ENCODE measurements around the gene HFE.

HFE gene

GRCh38 chr6:26122793-26123674, 35.8 kb downstream of the HFE start:
- peak overlapping the region; percentile 57 for H3K4me3 ChIP-seq (ENCODE audit: low read depth, low read length)
- no peak for TF ChIP-seq CTCF (IDR thresholded peaks at IDR 0.05; ENCODE audit: low read depth, low read length, missing control alignments)
- DNase-seq (ENCODE audit: low read depth) = peak; percentile 100

GRCh38 chr6:26123675-26123946, 36.4 kb downstream of the HFE start:
- DNase-seq (ENCODE audit: low read depth) = no peak
- no peak for TF ChIP-seq CTCF (IDR thresholded peaks at IDR 0.05; ENCODE audit: low read depth, low read length, missing control alignments)
- peak overlapping the region; percentile 57 for H3K4me3 ChIP-seq (ENCODE audit: low read depth, low read length)

DNA sequence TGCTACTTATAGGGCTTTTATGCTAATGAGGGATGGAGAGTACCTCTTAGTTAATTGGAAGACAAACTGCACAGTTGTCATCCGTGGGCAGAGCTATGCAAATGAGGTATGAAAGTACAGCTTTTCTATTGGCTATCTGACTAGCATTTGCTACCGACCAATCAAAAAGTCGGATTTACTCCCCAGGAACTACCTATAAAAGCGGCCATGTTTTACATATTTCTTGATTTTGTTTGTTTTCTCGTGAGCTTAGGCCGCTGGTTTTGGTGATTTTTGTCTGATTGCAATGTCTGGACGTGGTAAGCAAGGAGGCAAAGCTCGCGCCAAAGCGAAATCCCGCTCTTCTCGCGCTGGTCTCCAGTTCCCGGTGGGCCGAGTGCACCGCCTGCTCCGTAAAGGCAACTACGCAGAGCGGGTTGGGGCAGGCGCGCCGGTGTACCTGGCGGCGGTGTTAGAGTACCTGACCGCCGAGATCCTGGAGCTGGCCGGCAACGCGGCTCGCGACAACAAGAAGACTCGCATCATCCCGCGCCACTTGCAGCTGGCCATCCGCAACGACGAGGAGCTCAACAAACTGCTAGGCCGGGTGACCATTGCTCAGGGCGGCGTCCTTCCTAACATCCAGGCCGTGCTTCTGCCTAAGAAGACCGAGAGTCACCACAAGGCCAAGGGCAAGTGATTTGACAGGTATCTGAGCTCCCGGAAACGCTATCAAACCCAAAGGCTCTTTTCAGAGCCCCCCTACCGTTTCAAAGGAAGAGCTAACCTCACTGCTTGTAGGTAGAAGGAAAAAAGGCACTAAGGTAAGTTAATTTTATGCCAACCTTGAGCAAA, 36.9 kb downstream of the HFE start:
- H3K4me3 ChIP-seq (ENCODE audit: low read depth, low read length) = peak overlapping the region; percentile 74
- no peak for TF ChIP-seq CTCF (IDR thresholded peaks at IDR 0.05; ENCODE audit: low read depth, low read length, missing control alignments)
- peak; percentile 100 for DNase-seq (ENCODE audit: low read depth)

DNA sequence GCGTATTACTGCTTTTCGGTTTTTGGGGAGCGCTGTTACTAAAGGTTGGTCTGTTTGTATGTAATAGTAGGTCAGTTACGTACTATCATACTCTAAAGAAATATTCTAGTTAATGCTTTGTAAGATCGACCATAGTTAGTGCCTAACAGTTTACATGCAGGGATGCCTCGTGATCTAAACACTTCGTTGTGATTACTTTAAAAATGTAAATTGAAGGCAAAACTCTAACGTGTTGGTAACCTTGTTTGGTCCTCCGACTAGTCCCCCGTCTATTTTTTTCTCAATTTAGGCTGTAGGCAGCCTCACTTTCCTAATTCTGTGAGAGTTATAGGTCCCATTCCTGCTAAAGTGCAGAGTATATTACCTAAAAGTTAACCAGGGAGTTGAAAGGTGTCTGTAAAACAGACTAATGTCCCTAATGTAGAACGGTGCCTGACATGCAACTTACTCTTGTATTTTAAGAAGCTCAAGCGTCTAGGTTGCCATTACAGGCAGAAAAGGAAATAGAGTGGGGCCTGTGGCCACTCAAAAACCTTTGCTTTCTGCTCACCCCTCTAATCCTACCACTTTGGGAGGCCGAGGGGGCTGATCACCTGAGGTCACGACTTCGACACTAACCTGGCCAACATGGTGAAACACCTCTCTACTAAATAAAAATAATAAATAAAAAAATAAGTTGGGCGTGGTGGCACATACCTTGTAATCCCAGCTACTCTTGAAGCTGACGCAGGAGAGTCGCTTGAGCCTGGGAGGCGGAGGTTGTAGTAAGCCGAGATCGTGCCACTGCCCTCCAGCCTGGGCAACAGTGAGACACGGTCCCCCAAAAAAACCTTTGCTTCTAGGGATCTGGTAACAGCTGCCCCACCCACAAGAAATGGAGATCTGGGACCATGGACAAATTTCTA, 37.8 kb downstream of the HFE start:
- no peak for TF ChIP-seq CTCF (IDR thresholded peaks at IDR 0.05; ENCODE audit: low read depth, low read length, missing control alignments)
- DNase-seq (ENCODE audit: low read depth) = no peak
- peak overlapping the region; percentile 74 for H3K4me3 ChIP-seq (ENCODE audit: low read depth, low read length)

GRCh38 chr6:26126394-26127235, 39.4 kb downstream of the HFE start:
- peak overlapping the region; percentile 74 for H3K4me3 ChIP-seq (ENCODE audit: low read depth, low read length)
- DNase-seq (ENCODE audit: low read depth) = no peak
- TF ChIP-seq CTCF (IDR thresholded peaks at IDR 0.05; ENCODE audit: low read depth, low read length, missing control alignments) = no peak

Measured in GM12864 (cell line).